HepG2 (cell line): ENCODE results near the gene DNPEP. TPM values are rescaled to one million over a fixed set of nuclear protein-coding genes. Genes with fewer than 3 reads are reported as not detected.

Experiments used
- ATF6 ChIP-seq: sonication (generic); formaldehyde crosslinking; conservative IDR thresholded peaks from 2 replicates; pipeline ENCODE4 v1.4.0; 2020; ENCODE audit warnings: missing genetic modification reagents
- BCL6 ChIP-seq: IDR thresholded peaks from 2 replicates; pipeline ENCODE4 v1.6.1; 2016; ENCODE audit warnings: missing genetic modification reagents, missing compliant biosample characterization
- CENPT ChIP-seq: sonication (generic); formaldehyde crosslinking; IDR thresholded peaks from 2 replicates; pipeline ENCODE4 v1.8.0; 2022; ENCODE audit warnings: low read depth, mild to moderate bottlenecking, moderate library complexity, missing genetic modification reagents
- E2F1 ChIP-seq: sonication (generic); formaldehyde crosslinking; IDR thresholded peaks from 2 replicates; pipeline ENCODE4 v1.5.0; 2020; ENCODE audit warnings: missing genetic modification reagents
- EEA1 ChIP-seq: sonication (generic); formaldehyde crosslinking; IDR thresholded peaks from 2 replicates; pipeline ENCODE4 v1.5.1; 2020; ENCODE audit warnings: mild to moderate bottlenecking, missing genetic modification reagents, borderline replicate concordance
- GPN1 ChIP-seq: sonication (generic); formaldehyde crosslinking; IDR thresholded peaks from 2 replicates; pipeline ENCODE4 v1.5.1; 2020; ENCODE audit warnings: missing genetic modification reagents, borderline replicate concordance
- KAT7 ChIP-seq: IDR thresholded peaks from 2 replicates; pipeline ENCODE4 v1.6.1; 2018; ENCODE audit warnings: borderline replicate concordance, missing compliant biosample characterization
- KDM5B ChIP-seq: sonication (generic); formaldehyde crosslinking; IDR thresholded peaks from 2 replicates; pipeline ENCODE4 v1.4.0; 2020; ENCODE audit warnings: missing genetic modification reagents, mild to moderate bottlenecking, borderline replicate concordance
- KLF16 ChIP-seq, 2 experiments: sonication (generic) in 1 of 2; formaldehyde crosslinking in 1 of 2; IDR thresholded peaks; 2 replicates each; pipeline versions ENCODE4 v1.6.1 to v1.8.0; 2016 to 2023; ENCODE audit warnings: missing genetic modification reagents in 2 of 2, missing compliant biosample characterization in 1 of 2
- MED13 ChIP-seq: sonication (generic); formaldehyde crosslinking; IDR thresholded peaks from 2 replicates; pipeline ENCODE4 v1.5.0; 2020; ENCODE audit warnings: missing genetic modification reagents
- NCOA5 ChIP-seq: sonication (generic); formaldehyde crosslinking; IDR thresholded peaks from 2 replicates; pipeline ENCODE4 v1.4.0; 2020; ENCODE audit warnings: missing genetic modification reagents
- RARA ChIP-seq: IDR thresholded peaks from 2 replicates; pipeline ENCODE4 v1.6.1; 2016; ENCODE audit warnings: missing genetic modification reagents, missing compliant biosample characterization
- RXRA ChIP-seq: sonication (generic); formaldehyde crosslinking; IDR thresholded peaks from 2 replicates; pipeline ENCODE4 v1.5.1; 2020; ENCODE audit warnings: missing genetic modification reagents
- SAP130 ChIP-seq: IDR thresholded peaks from 2 replicates; pipeline ENCODE4 v1.6.1; 2016; ENCODE audit warnings: low read depth
- THAP11 ChIP-seq: IDR thresholded peaks from 2 replicates; pipeline ENCODE4 v1.6.1; 2016; ENCODE audit warnings: missing biosample characterization, missing genetic modification reagents
- TOPORS ChIP-seq: sonication (generic); formaldehyde crosslinking; IDR thresholded peaks from 2 replicates; pipeline ENCODE4 v1.8.0; 2023; ENCODE audit warnings: mild to moderate bottlenecking, missing genetic modification reagents
- ZMYM3 ChIP-seq: sonication (generic); formaldehyde crosslinking; IDR thresholded peaks from 2 replicates; pipeline ENCODE4 v1.5.1; 2020; ENCODE audit warnings: mild to moderate bottlenecking, missing genetic modification reagents
- ZNF160 ChIP-seq: sonication (generic); formaldehyde crosslinking; IDR thresholded peaks from 2 replicates; pipeline ENCODE4 v1.8.0; 2022; ENCODE audit warnings: mild to moderate bottlenecking, inconsistent platforms, missing genetic modification reagents
- ZNF205 ChIP-seq: IDR thresholded peaks from 2 replicates; pipeline ENCODE4 v1.6.1; 2018; ENCODE audit warnings: missing biosample characterization, missing genetic modification reagents
- ZNF225 ChIP-seq: sonication (generic); formaldehyde crosslinking; IDR thresholded peaks from 2 replicates; pipeline ENCODE4 v1.4.0; 2020; ENCODE audit warnings: mild to moderate bottlenecking, missing genetic modification reagents
- ZNF331 ChIP-seq: sonication (generic); formaldehyde crosslinking; IDR thresholded peaks from 2 replicates; pipeline ENCODE4 v1.4.0; 2020; ENCODE audit warnings: missing genetic modification reagents
- ZNF597 ChIP-seq: sonication (generic); formaldehyde crosslinking; IDR thresholded peaks from 2 replicates; pipeline ENCODE4 v1.5.0; 2020; ENCODE audit warnings: missing genetic modification reagents
- ZNF720 ChIP-seq: sonication (generic); formaldehyde crosslinking; IDR thresholded peaks from 2 replicates; pipeline ENCODE4 v1.4.0; 2020; ENCODE audit warnings: missing genetic modification reagents
- ZNF776 ChIP-seq: sonication (generic); formaldehyde crosslinking; IDR thresholded peaks from 2 replicates; pipeline ENCODE4 v1.4.0; 2020; ENCODE audit warnings: mild to moderate bottlenecking, missing genetic modification reagents
- ZNF839 ChIP-seq: sonication (generic); formaldehyde crosslinking; IDR thresholded peaks from 2 replicates; pipeline ENCODE4 v1.4.0; 2020; ENCODE audit warnings: missing genetic modification reagents, mild to moderate bottlenecking, borderline replicate concordance
- ZSCAN5A ChIP-seq: sonication (generic); formaldehyde crosslinking; IDR thresholded peaks from 2 replicates; pipeline ENCODE4 v1.8.0; 2022; ENCODE audit warnings: mild to moderate bottlenecking, missing genetic modification reagents, borderline replicate concordance
- polyA plus RNA-seq, 8 experiments: library from polyadenylated mRNA; depleted of rRNA in 3 of 8; stranded (reverse) in 7 of 8; unstranded in 1 of 8; fragments of >200 nt; fragmentation: Illumina TruSeq in 4 of 8; extraction: Trizol in 4 of 8; gene quantifications; 2 replicates each; pipeline versions ENCODE4 v1.2.1 to v1.2.3, GENCODE V29; 2011 to 2016; ENCODE audit warnings: low read depth in 4 of 8, missing spikeins in 1 of 8, mixed read lengths in 1 of 8; ENCODE audit not compliant: insufficient read depth in 1 of 8
- total RNA-seq, 5 experiments: library from RNA; depleted of rRNA; stranded (reverse); fragments of >200 nt; fragmentation: Illumina TruSeq; extraction: Trizol; gene quantifications; 2 replicates each; pipeline ENCODE4 v1.2.3, GENCODE V29; 2016; ENCODE audit warnings: low read depth in 1 of 5

The DNPEP gene
- total and polyA plus RNA-seq, 2 of the 13 experiments (the other 11 are each of a cell fraction or from before 2014, with no cell fraction given) = 104 to 109 TPM

- TF ChIP-seq TOPORS (CRISPR knock-in tag) = no peak
- peak; percentile 73; the same call in 1 of the 2 replicates for TF ChIP-seq ZNF225 (CRISPR knock-in tag)
- 0 out of 2 replicates have a peak, but pooled peaks have one; percentile 73 for TF ChIP-seq EEA1 (CRISPR knock-in tag)
- TF ChIP-seq ZMYM3 (CRISPR knock-in tag) = no peak
- peak; percentile 25; the same call in 1 of the 2 replicates for TF ChIP-seq ZNF776 (CRISPR knock-in tag)
- peak; percentile 88; the same call in 1 of the 2 replicates for TF ChIP-seq ATF6 (CRISPR knock-in tag)
- peak; percentile 58; the same call in 1 of the 2 replicates for TF ChIP-seq SAP130 (CRISPR knock-in tag)
- TF ChIP-seq ZNF205 (CRISPR knock-in tag) = peak; percentile 85
- peak; percentile 63; the same call in 1 of the 2 replicates for TF ChIP-seq BCL6 (CRISPR knock-in tag)
- TF ChIP-seq KDM5B (CRISPR knock-in tag) = peak; percentile 77; the same call in 1 of the 2 replicates
- peak; percentile 86; the same call in 1 of the 2 replicates for TF ChIP-seq MED13 (CRISPR knock-in tag)
- peak; percentile 89 for TF ChIP-seq CENPT (CRISPR knock-in tag)
- TF ChIP-seq THAP11 (CRISPR knock-in tag) = peak; percentile 54
- TF ChIP-seq KLF16 (CRISPR knock-in tag; IDR thresholded peaks at IDR 0.05) = peak in 1 of 2 experiments; percentile 90; a peak in 2 of 4 replicates
- TF ChIP-seq ZNF160 = peak; percentile 90
- TF ChIP-seq ZNF839 (CRISPR knock-in tag) = no peak
- TF ChIP-seq RARA = peak; percentile 76
- TF ChIP-seq RXRA (CRISPR knock-in tag) = peak; percentile 39; the same call in 1 of the 2 replicates
- TF ChIP-seq E2F1 (CRISPR knock-in tag) = 0 out of 2 replicates have a peak, but pooled peaks have one; percentile 39
- TF ChIP-seq ZNF720 (CRISPR knock-in tag) = peak; percentile 95
- peak; percentile 89 for TF ChIP-seq ZNF331 (CRISPR knock-in tag)
- no peak for TF ChIP-seq NCOA5 (CRISPR knock-in tag)
- TF ChIP-seq GPN1 = peak; percentile 98
- TF ChIP-seq KAT7 = no peak
- TF ChIP-seq ZSCAN5A (CRISPR knock-in tag) = no peak
- TF ChIP-seq ZNF597 (CRISPR knock-in tag) = no peak
These were observed 56.0 kb downstream of the DNPEP start (continued) for GRCh38 chr2:219331560-219332213.
